Calu3 (cell line): ENCODE results near the gene B4GALT1. TPM values are rescaled to one million over a fixed set of nuclear protein-coding genes. Genes with fewer than 3 reads are reported as not detected.
"Not testable (repeated sequence)": the region's sequence is repeated elsewhere in the genome, so short reads cannot be mapped to it uniquely, and the experiment has no call there.

Experiments
- BruUV-seq: library from RNA; stranded (reverse); fragments of 400-500 nt; replicated peaks from 2 replicates; lab custom pipeline; 2021; lab: Mats Ljungman, UMichigan
- CTCF ChIA-PET: fragments of 300-600 bp; sonication (Branson Sonifier 250); formaldehyde crosslinking; loops from one replicate; lab custom pipeline; 2022; ENCODE audit warnings: antibody characterized with exemption; lab: Charles Lee
- DNase-seq: peaks from one replicate; pipeline ENCODE4 v3.0.0; 2022
- H3K27ac Mint-ChIP-seq: one replicate; pipeline ENCODE4 v1.8.0; 2022; ENCODE audit warnings: mixed read lengths; ENCODE audit not compliant: unreplicated experiment
- H3K27me3 Mint-ChIP-seq: one replicate; pipeline ENCODE4 v1.8.0; 2022; ENCODE audit warnings: mixed read lengths; ENCODE audit not compliant: unreplicated experiment
- H3K36me3 Mint-ChIP-seq: one replicate; pipeline ENCODE4 v1.8.0; 2022; ENCODE audit warnings: mild to moderate bottlenecking, moderate library complexity, mixed read lengths; ENCODE audit not compliant: insufficient read depth, unreplicated experiment
- H3K4me1 Mint-ChIP-seq: one replicate; pipeline ENCODE4 v1.8.0; 2022; ENCODE audit warnings: mild to moderate bottlenecking, low read depth, mixed read lengths; ENCODE audit not compliant: unreplicated experiment
- H3K4me3 Mint-ChIP-seq: one replicate; pipeline ENCODE4 v1.8.0; 2022; ENCODE audit warnings: mild to moderate bottlenecking, low read depth, moderate library complexity, mixed read lengths; ENCODE audit not compliant: unreplicated experiment
- H3K9me3 Mint-ChIP-seq: one replicate; pipeline ENCODE4 v1.8.0; 2022; ENCODE audit warnings: low read depth, mixed read lengths; ENCODE audit not compliant: unreplicated experiment
- CTCF ChIP-seq: fragments of 200-600 bp; IDR thresholded peaks from one replicate; pipeline ENCODE4 v1.8.0; 2022; ENCODE audit warnings: antibody characterized with exemption; ENCODE audit not compliant: unreplicated experiment
- intact Hi-C: fragments of 100-400 bp; cut with micrococcal nuclease; formaldehyde crosslinking; loops from one replicate; pipeline ENCODE4 v1.10.0; 2022; ENCODE audit not compliant: unreplicated experiment
- total RNA-seq: library from RNA; stranded (reverse); gene quantifications from 2 replicates; pipeline ENCODE4 v1.2.3, GENCODE V29; 2022

B4GALT1 gene
- total RNA-seq, 1 experiment from 2014 or later: 71.1 TPM

- Mint-ChIP-seq H3K27ac (peak overlapping the region; percentile 84), H3K4me3 (peak overlapping the region; percentile 87), H3K27me3 (no peaks in the 10 kb centered on the region), H3K9me3 (no peaks in the 10 kb centered on the region), H3K36me3 (peaks cover 57% of the 10 kb centered on the region), H3K4me1 (peaks cover 56% of the 10 kb centered on the region)
- BruUV-seq: TSS peak; percentile 34
- CTCF ChIA-PET: interaction anchor here (0.6 to 1.1 kb wide), 2 partner anchors 35 to 165 kb away, joined by 3 read pairs; no protein-coding TSS in a partner anchor
- intact Hi-C loops: no loop called here
- DNase-seq: no peak
- no peak for TF ChIP-seq CTCF
These were observed 1.6 kb downstream of the B4GALT1 start for GRCh38 chr9:33165263-33166151.

GRCh38 chr9:33164921-33165262, 2.2 kb downstream of the B4GALT1 start:
- peak overlapping the region; percentile 84 for H3K27ac Mint-ChIP-seq

GRCh38 chr9:33164138-33164809, 2.9 kb downstream of the B4GALT1 start:
- Mint-ChIP-seq H3K4me1 (peaks cover 62% of the 10 kb centered on the region), H3K27me3 (no peaks in the 10 kb centered on the region), H3K27ac (peak overlapping the region; percentile 86), H3K9me3 (no peaks in the 10 kb centered on the region), H3K4me3 (peak overlapping the region; percentile 87), H3K36me3 (peaks cover 57% of the 10 kb centered on the region)
- no peak for DNase-seq
- no TSS peak for BruUV-seq
- no peak for TF ChIP-seq CTCF
- intact Hi-C loops: loop anchor here (5.0 kb wide), 2 partner anchors 58 to 82 kb away; no protein-coding TSS in a partner anchor
- CTCF ChIA-PET: no interaction called here

More at GRCh38 chr9:33164921-33165262, 2.2 kb downstream of the B4GALT1 start:
- intact Hi-C loops: loop anchor here (5.0 kb wide), 2 partner anchors 57 to 83 kb away; no protein-coding TSS in a partner anchor
- not testable (repeated sequence) for BruUV-seq, H3K27me3 Mint-ChIP-seq, DNase-seq, H3K9me3 Mint-ChIP-seq
- Mint-ChIP-seq H3K4me1 (peaks cover 56% of the 10 kb centered on the region), H3K4me3 (peak overlapping the region; percentile 87), H3K36me3 (peaks cover 57% of the 10 kb centered on the region)
- CTCF ChIA-PET: interaction anchor here (1.1 kb wide), 1 partner anchor 34 kb away, joined by 3 read pairs; no protein-coding TSS in a partner anchor

- H3K9me3 Mint-ChIP-seq: no peaks in the 10 kb centered on the region
- peaks cover 65% of the 10 kb centered on the region for H3K4me1 Mint-ChIP-seq
- intact Hi-C loops: loop anchor here (5.0 kb wide), 2 partner anchors 59 to 81 kb away; no protein-coding TSS in a partner anchor
- no peaks in the 10 kb centered on the region for H3K27me3 Mint-ChIP-seq
- H3K4me3 Mint-ChIP-seq: peak overlapping the region; percentile 87
- peak overlapping the region; percentile 87 for H3K27ac Mint-ChIP-seq
- no peak for DNase-seq
- peaks cover 63% of the 10 kb centered on the region for H3K36me3 Mint-ChIP-seq
- no TSS peak for BruUV-seq
- no peak for TF ChIP-seq CTCF
- CTCF ChIA-PET: no interaction called here
These were observed 3.6 kb downstream of the B4GALT1 start for GRCh38 chr9:33163433-33164137.
